Erythroblast (primary cell): Measurements from ENCODE around the gene FBXW7.

ENCODE experiments used
- GATA1 ChIP-seq: IDR thresholded peaks from 2 replicates; pipeline ENCODE4 v1.6.1; 2011; ENCODE audit warnings: low read depth, mild to moderate bottlenecking, control low read depth, low read length, moderate library complexity
- POLR2A ChIP-seq: IDR thresholded peaks from 2 replicates; pipeline ENCODE4 v1.6.1; 2011; ENCODE audit warnings: mild to moderate bottlenecking, low read length

GRCh38 chr4:152575533-152575932, 39.6 kb upstream of the FBXW7 start:
- TF ChIP-seq POLR2A (no peak), GATA1 (no peak)
